ENCODE results near the gene RARS2.
"Not testable (repeated sequence)": the region's sequence is repeated elsewhere in the genome, so short reads cannot be mapped to it uniquely, and the experiment has no call there.

RARS2 gene, protein sequence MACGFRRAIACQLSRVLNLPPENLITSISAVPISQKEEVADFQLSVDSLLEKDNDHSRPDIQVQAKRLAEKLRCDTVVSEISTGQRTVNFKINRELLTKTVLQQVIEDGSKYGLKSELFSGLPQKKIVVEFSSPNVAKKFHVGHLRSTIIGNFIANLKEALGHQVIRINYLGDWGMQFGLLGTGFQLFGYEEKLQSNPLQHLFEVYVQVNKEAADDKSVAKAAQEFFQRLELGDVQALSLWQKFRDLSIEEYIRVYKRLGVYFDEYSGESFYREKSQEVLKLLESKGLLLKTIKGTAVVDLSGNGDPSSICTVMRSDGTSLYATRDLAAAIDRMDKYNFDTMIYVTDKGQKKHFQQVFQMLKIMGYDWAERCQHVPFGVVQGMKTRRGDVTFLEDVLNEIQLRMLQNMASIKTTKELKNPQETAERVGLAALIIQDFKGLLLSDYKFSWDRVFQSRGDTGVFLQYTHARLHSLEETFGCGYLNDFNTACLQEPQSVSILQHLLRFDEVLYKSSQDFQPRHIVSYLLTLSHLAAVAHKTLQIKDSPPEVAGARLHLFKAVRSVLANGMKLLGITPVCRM

DNA sequence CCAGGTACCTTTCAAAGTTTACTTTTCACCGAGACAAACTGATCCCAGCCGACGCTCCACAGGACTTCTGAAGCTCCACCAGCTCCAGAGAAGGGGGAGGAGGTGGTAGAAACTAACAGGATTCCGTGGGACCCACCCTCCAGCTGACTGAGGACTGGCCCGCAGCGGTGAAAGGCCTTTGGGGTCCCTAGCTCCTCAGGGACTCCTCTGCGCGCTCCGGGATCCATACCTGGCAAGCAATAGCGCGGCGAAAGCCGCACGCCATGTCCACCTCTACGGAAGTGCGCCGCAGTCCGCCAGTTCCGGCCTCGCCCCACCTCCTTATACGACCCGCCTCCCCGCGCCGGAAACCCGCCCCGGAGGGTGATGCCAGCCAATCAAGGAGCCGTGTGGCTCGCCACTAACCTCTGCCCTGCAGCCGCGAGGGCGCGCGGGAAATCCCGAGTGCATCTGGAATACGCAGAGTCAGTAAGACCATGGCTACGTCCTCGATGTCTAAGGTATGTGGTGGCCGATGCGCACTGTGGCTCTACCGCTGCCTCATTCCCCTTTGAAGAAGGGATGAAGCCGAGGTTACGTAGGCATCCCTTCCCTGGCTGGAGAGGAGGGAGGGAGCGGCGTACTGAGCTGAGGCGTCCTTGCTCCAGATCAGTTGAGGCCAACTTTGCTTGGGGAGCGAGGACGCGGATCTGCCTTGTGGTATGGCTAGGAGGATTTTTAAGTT, at the start of gene RARS2, which contains the start of gene ORC3:
Gene RARS2, minus strand, starts transcription at position 295 of the 724 bp plus-strand sequence. Its CDS starts 30 bp downstream, at position 265.
Gene ORC3, plus strand, starts transcription at position 443 of the 724 bp plus-strand sequence. Its CDS starts 34 bp downstream, at position 477.
- Histone ChIP-seq H3K9ac (ENCODE audit: low read length) (peak within 1 kb of the TSS; percentile 97), H3K36me3 (ENCODE audit: control insufficient read depth, insufficient read depth, low read length) (no peaks in the 10 kb centered on the region), H3K4me1 (ENCODE audit: control insufficient read depth, insufficient read depth, low read length) (peaks cover 17% of the 10 kb centered on the region), H3K27me3 (ENCODE audit: control insufficient read depth, insufficient read depth, low read length) (no peaks in the 10 kb centered on the region), H3K9me3 (ENCODE audit: control insufficient read depth, low read length) (no peaks in the 10 kb centered on the region), H3K4me3 (ENCODE audit: low read length) (peak within 1 kb of the TSS; percentile 99)

DNA sequence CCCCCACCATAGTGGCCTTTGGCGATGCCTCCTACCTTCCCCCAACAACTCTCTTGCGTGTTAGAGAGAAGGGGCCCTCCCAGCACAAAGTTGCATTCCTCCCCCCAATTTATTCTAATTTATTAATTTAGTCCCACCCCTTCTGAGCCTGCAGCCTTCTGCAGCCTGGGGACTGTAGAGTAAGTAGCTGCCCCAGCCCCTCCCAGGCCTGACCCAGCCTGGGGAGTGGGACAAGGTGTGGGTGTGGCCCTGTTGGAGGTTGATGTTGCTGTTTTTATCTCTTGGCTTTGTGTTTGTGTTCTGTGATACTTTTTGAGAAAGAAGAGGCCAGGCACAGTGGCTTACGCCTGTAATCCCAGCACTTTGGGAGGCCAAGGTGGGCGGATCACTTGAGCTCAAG, 49.6 kb upstream of the RARS2 start:
- Histone ChIP-seq H3K9ac (ENCODE audit: low read length) (no peak overlapping the region), H3K4me1 (ENCODE audit: control insufficient read depth, insufficient read depth, low read length) (no peaks in the 10 kb centered on the region), H3K27me3 (ENCODE audit: control insufficient read depth, insufficient read depth, low read length) (no peaks in the 10 kb centered on the region), H3K36me3 (ENCODE audit: control insufficient read depth, insufficient read depth, low read length) (no peaks in the 10 kb centered on the region), H3K4me3 (ENCODE audit: low read length) (no peak overlapping the region), H3K9me3 (ENCODE audit: control insufficient read depth, low read length) (no peaks in the 10 kb centered on the region)

DNA sequence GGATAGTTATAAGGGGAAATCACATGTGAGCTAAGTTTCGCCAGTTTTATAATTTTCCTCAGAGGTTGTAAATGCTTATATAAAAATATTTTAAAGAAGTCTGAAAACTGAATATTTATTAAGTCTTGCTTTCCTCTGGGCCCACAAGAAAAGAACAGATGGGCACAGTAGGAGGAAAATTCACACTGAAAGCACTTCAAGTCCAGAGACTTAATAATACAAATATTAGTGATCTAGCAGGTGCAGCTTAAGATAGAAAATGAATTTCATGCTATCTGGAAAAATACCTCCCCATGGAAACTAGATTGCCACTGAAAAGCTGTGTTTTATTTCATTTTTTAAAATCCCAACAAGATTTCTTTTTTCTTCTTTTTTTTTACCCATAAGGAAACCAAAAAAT, 47.3 kb upstream of the RARS2 start:
- Histone ChIP-seq H3K27me3 (ENCODE audit: control insufficient read depth, insufficient read depth, low read length) (no peaks in the 10 kb centered on the region), H3K36me3 (ENCODE audit: control insufficient read depth, insufficient read depth, low read length) (no peaks in the 10 kb centered on the region), H3K4me3 (ENCODE audit: low read length) (no peak overlapping the region), H3K4me1 (ENCODE audit: control insufficient read depth, insufficient read depth, low read length) (no peaks in the 10 kb centered on the region), H3K9ac (ENCODE audit: low read length) (no peak overlapping the region), H3K9me3 (ENCODE audit: control insufficient read depth, low read length) (no peaks in the 10 kb centered on the region)

DNA sequence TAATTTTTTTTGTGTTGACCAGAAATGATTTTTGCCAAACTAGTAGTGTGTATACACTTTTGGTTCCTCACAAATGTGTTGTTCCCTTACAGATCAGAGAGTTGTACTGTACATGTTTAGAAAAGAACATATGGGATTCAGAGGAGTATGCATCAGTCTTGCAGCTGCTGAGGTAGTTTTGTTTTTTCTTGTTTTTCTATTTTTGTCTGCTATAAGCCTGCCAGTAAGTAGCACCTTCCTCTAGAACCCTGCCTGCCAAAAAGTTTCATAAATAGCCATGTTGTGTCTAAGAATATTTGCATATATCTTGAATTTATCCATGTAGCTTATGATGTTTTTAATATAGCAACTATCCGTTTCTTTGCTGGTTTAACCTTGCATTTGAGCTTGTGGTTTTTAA, 46.5 kb upstream of the RARS2 start:
- H3K4me1 ChIP-seq (ENCODE audit: control insufficient read depth, insufficient read depth, low read length), result no peaks in the 10 kb centered on the region
- H3K9ac ChIP-seq (ENCODE audit: low read length), result no peak overlapping the region
- no peak overlapping the region for H3K4me3 ChIP-seq (ENCODE audit: low read length)
- no peaks in the 10 kb centered on the region for H3K27me3 ChIP-seq (ENCODE audit: control insufficient read depth, insufficient read depth, low read length)
- no peaks in the 10 kb centered on the region for H3K36me3 ChIP-seq (ENCODE audit: control insufficient read depth, insufficient read depth, low read length)
- no peaks in the 10 kb centered on the region for H3K9me3 ChIP-seq (ENCODE audit: control insufficient read depth, low read length)

DNA sequence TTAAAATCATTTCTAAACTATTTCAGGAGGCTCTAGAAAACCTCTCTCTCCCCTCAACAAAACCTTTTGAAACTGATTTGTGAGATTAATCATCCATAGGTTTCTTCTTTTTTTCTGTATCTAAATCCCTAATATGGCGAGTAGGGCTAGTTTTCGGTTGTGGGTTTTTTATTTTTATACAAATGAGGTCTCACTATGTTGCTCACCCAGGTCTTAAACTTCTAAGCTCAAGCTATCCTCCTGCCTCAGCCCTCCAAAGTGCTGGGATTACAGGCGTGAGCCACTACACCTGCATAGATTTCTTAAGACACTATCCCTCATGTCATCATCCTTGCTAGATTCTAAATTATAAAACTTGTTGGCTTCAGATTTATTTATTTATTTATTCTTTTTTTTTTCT, 44.1 kb upstream of the RARS2 start:
- Histone ChIP-seq H3K9me3 (ENCODE audit: control insufficient read depth, low read length) (no peaks in the 10 kb centered on the region), H3K4me3 (ENCODE audit: low read length) (no peak overlapping the region), H3K36me3 (ENCODE audit: control insufficient read depth, insufficient read depth, low read length) (no peaks in the 10 kb centered on the region), H3K27me3 (ENCODE audit: control insufficient read depth, insufficient read depth, low read length) (no peaks in the 10 kb centered on the region), H3K4me1 (ENCODE audit: control insufficient read depth, insufficient read depth, low read length) (no peaks in the 10 kb centered on the region), H3K9ac (ENCODE audit: low read length) (no peak overlapping the region)

DNA sequence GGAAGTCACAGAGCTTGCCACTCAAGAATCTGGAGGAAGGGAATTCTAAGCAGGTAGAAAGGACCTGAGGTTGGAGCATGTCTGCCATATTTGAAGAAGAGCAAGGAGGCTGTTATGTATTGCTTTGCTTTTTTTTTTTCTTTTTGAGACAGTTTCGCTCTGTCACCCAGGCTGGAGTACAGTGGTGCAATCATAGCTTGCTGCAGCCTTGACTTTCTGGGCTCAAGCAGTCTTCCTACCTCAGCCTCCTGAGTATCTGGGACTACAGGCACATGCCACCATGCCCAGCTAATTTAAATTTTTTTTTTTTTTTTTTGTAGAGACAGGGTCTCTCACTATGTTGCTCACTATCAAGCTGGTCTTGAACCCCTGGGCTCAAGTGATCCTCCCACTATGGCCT, 41.0 kb upstream of the RARS2 start:
- Histone ChIP-seq H3K36me3 (ENCODE audit: control insufficient read depth, insufficient read depth, low read length) (no peaks in the 10 kb centered on the region), H3K27me3 (ENCODE audit: control insufficient read depth, insufficient read depth, low read length) (no peaks in the 10 kb centered on the region), H3K9me3 (ENCODE audit: control insufficient read depth, low read length) (no peaks in the 10 kb centered on the region), H3K4me3 (ENCODE audit: low read length) (no peak overlapping the region), H3K4me1 (ENCODE audit: control insufficient read depth, insufficient read depth, low read length) (no peaks in the 10 kb centered on the region), H3K9ac (ENCODE audit: low read length) (no peak overlapping the region)

DNA sequence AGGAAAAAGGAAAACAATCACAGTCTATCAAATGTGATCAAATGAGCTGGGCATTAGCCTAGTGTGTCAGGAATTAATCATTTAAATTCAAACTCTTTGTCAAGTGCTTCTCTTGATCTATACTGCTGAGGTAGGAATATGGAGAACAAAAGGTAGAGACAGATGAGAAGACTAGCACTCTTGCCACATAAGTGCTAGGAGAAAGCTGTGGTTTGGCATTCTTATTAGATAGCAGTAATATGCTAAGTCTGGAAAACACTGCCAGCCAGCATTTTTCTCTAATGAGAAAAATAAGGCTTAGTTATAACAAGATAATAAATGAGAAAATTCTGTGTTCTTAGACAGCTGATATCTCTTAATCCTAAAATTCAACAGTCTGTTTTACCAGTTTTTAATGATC, 39.1 kb upstream of the RARS2 start:
- no peaks in the 10 kb centered on the region for H3K4me1 ChIP-seq (ENCODE audit: control insufficient read depth, insufficient read depth, low read length)
- no peaks in the 10 kb centered on the region for H3K9me3 ChIP-seq (ENCODE audit: control insufficient read depth, low read length)
- H3K36me3 ChIP-seq (ENCODE audit: control insufficient read depth, insufficient read depth, low read length), result no peaks in the 10 kb centered on the region
- no peaks in the 10 kb centered on the region for H3K27me3 ChIP-seq (ENCODE audit: control insufficient read depth, insufficient read depth, low read length)
- H3K9ac ChIP-seq (ENCODE audit: low read length), result no peak overlapping the region
- H3K4me3 ChIP-seq (ENCODE audit: low read length), result no peak overlapping the region

DNA sequence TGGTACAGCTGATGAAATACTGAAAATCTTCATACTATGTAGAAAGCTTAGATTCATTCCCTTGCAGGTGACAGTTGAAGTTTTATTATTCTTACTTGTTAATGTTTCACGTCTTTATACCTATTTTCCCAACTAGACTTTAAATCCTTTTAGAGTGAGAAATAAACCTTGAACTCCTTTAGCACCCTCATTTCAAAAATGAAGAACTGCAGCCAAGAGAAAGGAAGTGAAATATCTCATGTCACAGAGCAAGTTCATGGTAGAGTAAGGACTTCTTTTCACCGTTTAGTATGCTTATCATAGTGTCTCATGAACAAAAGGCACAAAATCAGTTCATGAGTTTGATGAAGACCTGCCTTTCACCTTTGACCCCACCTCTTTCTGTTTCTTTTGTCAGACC, 38.6 kb upstream of the RARS2 start:
- Histone ChIP-seq H3K9me3 (ENCODE audit: control insufficient read depth, low read length) (no peaks in the 10 kb centered on the region), H3K4me3 (ENCODE audit: low read length) (no peak overlapping the region), H3K9ac (ENCODE audit: low read length) (no peak overlapping the region), H3K27me3 (ENCODE audit: control insufficient read depth, insufficient read depth, low read length) (no peaks in the 10 kb centered on the region), H3K4me1 (ENCODE audit: control insufficient read depth, insufficient read depth, low read length) (no peaks in the 10 kb centered on the region), H3K36me3 (ENCODE audit: control insufficient read depth, insufficient read depth, low read length) (no peaks in the 10 kb centered on the region)

DNA sequence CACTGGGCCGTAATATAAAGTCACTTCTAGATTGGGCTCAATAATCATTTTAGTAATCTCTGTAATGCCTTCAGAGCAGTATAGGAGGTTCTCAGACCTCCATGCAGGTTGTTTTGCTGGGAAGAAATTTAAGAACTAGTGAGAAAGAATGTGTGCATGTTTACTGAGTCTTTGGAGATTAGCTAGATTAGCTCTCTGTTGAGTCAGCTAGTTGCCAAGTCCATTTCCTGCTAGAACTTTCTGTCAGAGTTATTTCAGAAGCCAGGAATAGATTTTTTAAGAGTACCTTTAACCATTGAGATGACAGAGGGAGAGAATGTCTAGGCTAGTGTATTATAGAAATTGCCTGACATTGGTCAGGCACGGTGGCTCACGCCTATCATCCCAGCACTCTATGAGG, 33.5 kb upstream of the RARS2 start:
- Histone ChIP-seq H3K4me3 (ENCODE audit: low read length) (no peak overlapping the region), H3K4me1 (ENCODE audit: control insufficient read depth, insufficient read depth, low read length) (no peaks in the 10 kb centered on the region), H3K27me3 (ENCODE audit: control insufficient read depth, insufficient read depth, low read length) (no peaks in the 10 kb centered on the region), H3K9ac (ENCODE audit: low read length) (no peak overlapping the region), H3K9me3 (ENCODE audit: control insufficient read depth, low read length) (no peaks in the 10 kb centered on the region), H3K36me3 (ENCODE audit: control insufficient read depth, insufficient read depth, low read length) (no peaks in the 10 kb centered on the region)

DNA sequence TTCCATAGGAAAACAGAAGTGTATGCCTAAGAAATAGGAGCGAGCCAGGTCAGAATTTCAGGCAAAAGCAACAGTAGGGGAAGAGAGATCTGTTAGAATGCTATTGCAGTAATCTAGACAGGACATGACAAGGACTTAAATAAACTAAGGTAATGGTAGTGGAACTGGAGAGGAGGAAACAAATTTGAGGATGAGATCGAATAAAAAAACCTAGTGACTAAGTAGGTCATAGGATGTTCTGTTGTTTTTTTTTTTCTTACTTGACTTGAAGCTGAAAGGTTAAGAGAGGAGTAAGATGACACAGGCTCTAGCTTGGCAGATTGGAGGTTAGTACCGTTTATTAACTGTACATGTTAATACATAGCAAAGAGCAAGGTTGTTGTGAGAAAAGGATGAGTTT, 28.7 kb upstream of the RARS2 start:
- Histone ChIP-seq H3K9ac (ENCODE audit: low read length) (no peak overlapping the region), H3K9me3 (ENCODE audit: control insufficient read depth, low read length) (no peaks in the 10 kb centered on the region), H3K36me3 (ENCODE audit: control insufficient read depth, insufficient read depth, low read length) (no peaks in the 10 kb centered on the region), H3K27me3 (ENCODE audit: control insufficient read depth, insufficient read depth, low read length) (no peaks in the 10 kb centered on the region), H3K4me3 (ENCODE audit: low read length) (no peak overlapping the region), H3K4me1 (ENCODE audit: control insufficient read depth, insufficient read depth, low read length) (no peaks in the 10 kb centered on the region)

DNA sequence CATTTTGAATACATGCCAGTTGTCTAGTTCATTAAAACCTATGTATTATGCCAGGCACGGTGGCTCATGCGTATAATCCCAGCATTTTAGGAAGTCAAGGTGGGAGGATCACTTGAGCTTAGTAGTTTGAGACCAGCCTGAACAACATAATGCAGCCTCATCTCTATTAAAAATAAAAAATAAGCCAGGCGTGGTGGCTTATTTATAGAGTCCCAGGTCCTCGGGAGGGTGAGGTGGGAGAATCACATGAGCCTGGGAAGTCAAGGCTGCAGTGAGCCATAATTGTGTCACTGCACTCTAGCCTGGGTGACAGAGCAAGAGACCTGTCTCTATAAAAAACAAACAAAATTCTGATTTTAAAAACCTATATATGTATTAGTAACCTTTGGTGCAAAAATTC, 27.6 kb upstream of the RARS2 start:
- no peaks in the 10 kb centered on the region for H3K27me3 ChIP-seq (ENCODE audit: control insufficient read depth, insufficient read depth, low read length)
- no peaks in the 10 kb centered on the region for H3K9me3 ChIP-seq (ENCODE audit: control insufficient read depth, low read length)
- no peaks in the 10 kb centered on the region for H3K4me1 ChIP-seq (ENCODE audit: control insufficient read depth, insufficient read depth, low read length)
- no peak overlapping the region for H3K4me3 ChIP-seq (ENCODE audit: low read length)
- H3K9ac ChIP-seq (ENCODE audit: low read length), result no peak overlapping the region
- H3K36me3 ChIP-seq (ENCODE audit: control insufficient read depth, insufficient read depth, low read length), result no peaks in the 10 kb centered on the region

DNA sequence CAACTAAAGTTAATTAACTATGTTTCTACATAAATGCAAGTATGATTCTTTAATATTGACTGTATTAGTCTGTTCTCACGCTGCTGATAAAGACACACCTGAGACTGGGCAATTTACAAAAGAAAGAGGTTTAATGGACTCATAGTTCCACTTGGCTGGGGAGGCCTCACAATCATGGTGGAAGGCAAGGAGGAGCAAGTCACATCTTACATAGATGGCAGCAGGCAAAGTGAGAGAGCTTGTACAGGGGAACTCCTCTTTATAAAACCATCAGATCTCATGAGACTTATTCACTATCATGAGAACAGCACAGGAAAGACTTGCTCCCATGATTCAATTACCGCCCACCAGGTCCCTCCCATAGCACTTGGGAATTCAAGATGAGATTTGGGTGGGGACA, 23.2 kb upstream of the RARS2 start:
- not testable (repeated sequence) for H3K4me3 ChIP-seq (ENCODE audit: low read length); H3K4me1 ChIP-seq (ENCODE audit: control insufficient read depth, insufficient read depth, low read length); H3K9ac ChIP-seq (ENCODE audit: low read length); H3K36me3 ChIP-seq (ENCODE audit: control insufficient read depth, insufficient read depth, low read length); H3K27me3 ChIP-seq (ENCODE audit: control insufficient read depth, insufficient read depth, low read length); H3K9me3 ChIP-seq (ENCODE audit: control insufficient read depth, low read length)

All from mucosa of stomach (tissue), 1 donor.